HG03060 (cell line): ENCODE data around the gene MAP3K1.
"Not testable (repeated sequence)": the region's sequence is repeated elsewhere in the genome, so short reads cannot be mapped to it uniquely, and the experiment has no call there.

Experiments used
- ATAC-seq: cut with Tn5 transposase; IDR thresholded peaks from one replicate; pipeline ENCODE4 v1.9.1; 2021; ENCODE audit warnings: low read depth, moderate number of reproducible peaks; ENCODE audit not compliant: unreplicated experiment

Gene MAP3K1

DNA sequence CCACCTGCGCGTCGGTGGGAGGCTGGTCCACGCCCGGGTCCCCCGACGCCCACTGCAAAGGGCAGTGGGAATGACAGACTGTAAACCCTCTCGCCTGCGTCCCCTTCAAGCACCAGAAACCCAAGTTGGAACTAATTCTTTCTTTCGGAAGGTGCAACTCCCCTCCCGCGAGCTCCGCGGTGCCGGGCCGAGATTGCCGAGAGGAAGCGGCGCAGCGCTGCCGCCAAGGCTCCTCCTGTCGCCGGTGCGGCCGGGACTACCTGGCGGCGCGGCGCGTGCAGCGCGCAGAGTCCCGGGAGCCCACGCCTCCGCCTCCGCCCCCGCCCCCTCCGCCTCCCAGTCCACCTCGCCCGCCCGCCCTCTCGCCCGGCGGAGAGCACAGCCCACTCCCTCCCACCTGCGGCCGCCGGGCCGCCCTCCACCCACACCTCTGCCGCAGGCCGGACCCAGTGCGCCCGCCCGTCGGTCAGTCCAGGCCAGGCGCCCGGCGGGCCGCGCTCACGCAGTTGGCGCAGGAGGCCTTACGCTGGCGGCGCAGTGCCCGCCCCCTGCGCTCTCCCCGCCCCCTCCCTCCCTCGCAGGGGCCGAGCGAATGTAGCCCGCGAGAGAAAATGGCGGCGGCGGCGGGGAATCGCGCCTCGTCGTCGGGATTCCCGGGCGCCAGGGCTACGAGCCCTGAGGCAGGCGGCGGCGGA is at the start of gene MAP3K1:
TSS of gene MAP3K1 (plus strand) at position 587 of the 695 bp plus-strand sequence. CDS start at position 612, 25 bp downstream.
- no peak for ATAC-seq

DNA sequence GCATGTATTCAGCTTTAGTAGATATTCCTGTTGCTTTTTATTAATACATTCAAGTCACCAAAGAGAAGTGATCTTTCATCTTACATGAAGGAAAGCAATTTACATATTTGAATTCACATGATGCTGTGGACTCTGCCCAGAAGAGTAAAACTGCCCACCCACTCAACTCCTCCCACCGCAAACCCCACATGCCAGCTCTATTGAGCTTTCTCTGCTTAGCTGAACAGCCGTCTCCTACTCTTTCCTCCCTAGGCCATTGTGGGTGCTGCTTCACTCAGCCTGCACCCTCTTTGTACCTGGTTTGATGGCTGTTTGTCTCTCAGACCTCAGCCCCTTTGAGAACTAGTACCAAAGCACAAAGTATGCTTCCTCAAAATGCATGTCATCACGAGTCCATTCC is 48.4 kb upstream of the MAP3K1 start:
- no peak for ATAC-seq

DNA sequence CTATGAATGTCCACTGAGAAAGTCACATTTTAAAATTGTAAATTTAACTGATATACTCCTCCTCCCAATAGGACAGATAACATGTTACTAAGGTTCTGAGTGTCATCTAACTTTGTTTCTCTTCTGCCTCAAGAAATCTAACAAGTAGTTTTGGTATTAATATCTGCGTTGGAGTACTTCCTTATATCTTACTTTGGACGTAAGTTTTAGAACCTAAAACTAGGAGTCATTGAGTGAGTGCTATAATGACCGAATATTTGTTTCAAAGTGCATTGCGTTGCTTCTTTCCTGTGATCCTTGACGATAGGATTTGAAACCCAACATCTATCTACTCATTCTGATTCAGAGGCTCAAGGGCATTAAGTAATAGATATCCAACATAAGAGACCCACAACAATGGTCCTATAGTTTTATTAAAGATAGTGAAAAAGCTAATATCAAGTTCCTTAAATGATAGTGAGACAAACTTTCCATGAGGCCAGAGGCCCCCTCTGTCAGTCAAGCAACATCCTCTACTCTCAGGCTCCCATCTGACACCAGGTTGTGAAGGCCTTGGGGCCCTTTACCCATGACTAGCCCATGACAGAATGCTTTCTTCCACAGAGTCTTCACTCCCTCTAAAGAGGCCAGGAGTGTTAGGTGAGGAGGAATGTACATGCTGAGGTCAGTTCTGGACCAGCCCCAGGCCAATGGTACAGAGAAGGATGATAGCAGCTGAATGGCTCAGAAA is 45.3 kb upstream of the MAP3K1 start:
- no peak for ATAC-seq

DNA sequence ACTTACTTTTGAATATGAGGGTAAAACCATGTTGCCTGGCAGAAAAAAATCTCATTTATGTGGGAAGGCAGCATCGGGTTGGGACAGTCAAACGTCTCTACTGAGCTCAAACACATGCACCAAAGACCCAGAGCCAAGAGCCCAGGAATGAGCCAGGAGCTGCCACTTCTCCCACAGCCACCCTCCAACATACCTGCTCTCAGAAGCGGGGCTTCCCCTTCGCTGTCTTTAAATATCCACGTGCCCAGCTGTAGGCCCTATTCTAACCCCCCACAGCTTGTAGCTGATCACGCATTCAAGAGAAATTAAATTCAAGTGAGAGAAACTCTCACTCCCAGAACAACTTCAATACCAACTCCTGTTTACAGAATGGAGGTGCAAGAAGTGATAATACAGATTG is 42.6 kb upstream of the MAP3K1 start:
- no peak for ATAC-seq

DNA sequence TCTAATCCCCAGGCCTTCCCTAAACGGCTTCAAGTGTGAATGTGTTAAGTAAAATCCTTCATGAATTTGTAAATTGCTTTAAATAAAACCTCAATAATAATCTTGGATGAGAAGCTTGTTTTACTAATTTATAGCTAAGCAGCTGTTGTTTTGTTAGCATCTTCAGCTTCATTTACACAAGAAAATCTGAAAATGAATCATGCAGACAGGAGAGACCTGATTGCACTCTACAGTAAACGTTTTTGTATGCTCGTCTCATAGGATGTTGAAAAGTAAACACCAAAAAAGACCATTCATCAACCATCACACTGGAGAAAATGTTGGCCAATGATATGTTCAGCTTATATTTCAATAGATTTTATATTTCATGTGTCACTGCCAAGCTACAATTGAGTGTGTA is 40.4 kb upstream of the MAP3K1 start:
- no peak for ATAC-seq

DNA sequence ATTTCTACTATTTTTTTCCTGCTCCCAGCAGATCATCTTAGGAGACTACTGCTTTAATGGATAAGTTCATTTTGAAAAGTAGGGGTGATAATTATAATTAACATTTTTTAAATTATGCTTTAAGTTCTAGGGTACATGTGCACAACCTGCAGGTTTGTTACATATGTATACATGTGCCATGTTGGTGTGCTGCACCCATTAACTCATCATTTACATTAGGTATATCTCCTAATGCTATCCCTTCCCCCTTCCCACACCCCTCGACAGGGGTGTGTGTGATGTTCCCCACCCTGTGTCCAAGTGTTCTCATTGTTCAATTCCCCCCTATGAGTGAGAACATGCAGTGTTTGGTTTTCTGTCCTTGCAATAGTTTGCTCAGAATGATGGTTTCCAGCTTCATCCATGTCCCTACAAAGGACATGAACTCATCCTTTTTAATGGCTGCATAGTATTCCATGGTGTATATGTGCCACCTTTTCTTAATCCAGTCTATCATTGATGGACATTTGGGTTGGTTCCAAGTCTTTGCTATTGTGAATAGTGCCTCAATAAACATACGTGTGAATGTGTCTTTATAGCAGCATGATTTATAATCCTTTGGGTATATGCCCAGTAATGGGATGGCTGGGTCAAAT is 39.0 kb upstream of the MAP3K1 start:
- ATAC-seq = not testable (repeated sequence)

DNA sequence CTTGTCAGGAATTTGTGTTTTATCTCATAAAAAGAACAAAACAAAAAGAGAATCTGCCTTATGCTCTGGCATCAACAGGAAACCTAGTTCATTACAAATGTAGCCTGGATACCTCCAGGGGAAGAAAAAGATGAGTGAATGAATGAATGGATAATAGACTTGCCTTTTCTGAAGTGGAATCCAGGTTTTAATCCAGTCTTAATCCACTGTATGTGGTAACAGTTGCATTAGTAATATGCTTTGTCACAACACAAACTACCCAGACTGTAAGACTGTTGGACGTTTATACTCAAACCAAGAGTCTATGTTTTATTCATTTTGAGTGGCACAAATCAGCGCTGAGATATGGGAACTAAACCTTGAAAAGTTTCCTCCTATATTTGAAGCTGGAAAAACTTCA is 32.1 kb upstream of the MAP3K1 start:
- ATAC-seq = no peak

DNA sequence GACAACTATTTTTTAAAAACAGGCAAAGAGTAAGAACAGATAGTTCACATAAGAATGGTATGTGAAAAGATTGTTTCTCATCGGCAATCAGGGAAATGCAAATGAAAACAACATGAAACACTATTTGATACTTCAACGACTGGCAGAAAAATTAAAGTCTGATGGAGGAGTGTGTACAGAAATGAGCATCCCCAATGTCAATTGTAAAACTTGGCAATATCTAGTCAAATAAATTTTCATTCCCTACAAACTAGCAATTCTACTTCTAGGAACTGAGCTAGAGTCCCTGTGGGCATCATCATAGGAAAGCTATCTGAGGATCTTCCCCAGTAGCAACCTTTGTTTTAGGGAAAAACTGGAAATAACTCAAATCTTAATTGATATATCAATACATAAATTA is 29.0 kb upstream of the MAP3K1 start:
- no peak for ATAC-seq

DNA sequence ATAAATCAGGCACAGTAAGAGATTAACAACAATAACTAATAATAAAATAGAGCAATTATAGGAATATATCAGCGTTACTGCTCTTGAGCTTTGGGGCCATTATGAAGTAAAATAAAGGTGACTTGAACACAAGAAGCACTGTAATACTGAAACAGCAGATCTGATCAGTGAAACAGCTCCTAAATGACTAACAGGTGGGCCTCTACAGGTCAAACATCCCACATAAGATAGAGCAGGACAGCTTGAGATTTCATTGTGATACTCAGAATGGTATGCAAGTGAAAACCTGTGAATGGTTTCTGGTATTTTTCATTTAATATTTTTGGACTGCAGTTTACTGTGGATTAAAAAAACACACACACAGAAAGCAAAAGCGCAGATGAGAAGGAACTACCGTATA is 24.0 kb upstream of the MAP3K1 start:
- ATAC-seq = no peak

DNA sequence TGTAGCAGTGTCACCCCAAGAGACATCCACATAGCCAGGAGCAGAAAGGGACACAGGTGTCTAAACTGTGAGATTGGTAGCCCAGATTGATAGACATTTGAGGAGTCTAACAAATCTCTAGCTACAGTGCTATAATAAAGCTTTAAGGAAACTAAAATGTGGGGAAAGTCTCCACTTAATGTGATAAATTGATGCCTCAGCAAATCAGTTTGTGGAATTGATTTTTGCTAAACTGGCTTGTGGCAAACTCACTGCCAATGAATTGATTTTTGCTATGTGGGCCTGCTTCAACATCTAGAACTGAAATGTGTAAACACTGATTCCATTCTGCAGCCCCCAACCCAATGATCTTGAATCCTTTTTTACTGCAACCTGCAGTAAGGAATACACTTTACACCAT is 16.8 kb upstream of the MAP3K1 start:
- no peak for ATAC-seq

DNA sequence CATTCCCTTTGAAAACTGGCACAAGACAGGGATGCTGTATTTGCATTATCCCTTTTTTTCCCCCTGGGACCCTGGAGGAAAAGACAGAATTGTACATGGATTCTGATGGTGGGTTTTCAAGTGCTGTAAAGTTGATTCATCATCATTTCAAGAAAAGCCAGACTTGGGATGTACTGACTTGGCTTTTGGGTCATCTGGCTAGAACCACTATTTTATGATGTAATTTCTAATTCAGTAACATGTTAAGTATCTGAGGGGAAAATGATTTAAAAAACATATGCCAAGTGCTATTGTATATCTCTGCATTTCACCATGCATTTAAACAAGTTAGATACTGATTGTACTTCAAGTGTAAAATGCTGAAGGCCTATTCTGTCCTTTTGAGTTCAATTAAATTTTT is 15.2 kb upstream of the MAP3K1 start:
- no peak for ATAC-seq

DNA sequence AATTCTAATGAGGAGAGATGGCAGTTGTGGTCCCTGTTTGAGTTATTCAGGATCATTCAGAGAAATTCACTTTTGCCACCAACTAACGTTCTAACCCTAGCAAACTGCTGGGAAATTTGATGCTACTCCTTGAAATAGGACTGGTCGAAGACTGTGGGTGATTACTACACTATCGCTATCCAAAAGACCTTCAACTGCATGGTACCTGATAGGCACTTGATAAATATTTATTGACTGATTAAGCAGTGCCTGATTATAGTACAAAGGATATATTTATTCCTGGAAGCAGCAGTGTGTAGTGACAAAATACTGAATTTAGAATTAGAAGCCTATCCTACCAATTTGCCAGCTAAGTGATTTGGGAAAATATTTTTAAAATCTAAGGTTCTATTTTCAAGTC is 14.1 kb upstream of the MAP3K1 start:
- ATAC-seq = no peak

DNA sequence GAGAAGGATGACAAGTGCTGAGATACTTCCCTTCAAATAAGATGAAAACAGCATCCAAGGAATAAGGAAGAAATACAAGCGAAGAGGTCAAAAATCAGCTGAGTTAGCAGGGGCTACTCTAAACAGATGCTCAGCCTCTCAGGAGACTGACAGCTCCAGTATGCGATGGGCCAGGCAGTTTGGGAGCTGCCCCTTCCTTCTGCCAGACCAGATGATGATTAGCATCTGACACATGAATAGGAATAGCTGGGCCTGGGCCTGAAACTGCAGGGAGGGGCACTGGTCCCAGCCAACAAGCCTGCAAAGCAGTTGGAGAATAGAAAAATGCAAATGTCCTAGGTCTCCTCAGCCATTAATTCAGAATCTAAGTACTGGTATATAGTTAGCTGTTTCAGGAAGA is 13.1 kb upstream of the MAP3K1 start:
- no peak for ATAC-seq

DNA sequence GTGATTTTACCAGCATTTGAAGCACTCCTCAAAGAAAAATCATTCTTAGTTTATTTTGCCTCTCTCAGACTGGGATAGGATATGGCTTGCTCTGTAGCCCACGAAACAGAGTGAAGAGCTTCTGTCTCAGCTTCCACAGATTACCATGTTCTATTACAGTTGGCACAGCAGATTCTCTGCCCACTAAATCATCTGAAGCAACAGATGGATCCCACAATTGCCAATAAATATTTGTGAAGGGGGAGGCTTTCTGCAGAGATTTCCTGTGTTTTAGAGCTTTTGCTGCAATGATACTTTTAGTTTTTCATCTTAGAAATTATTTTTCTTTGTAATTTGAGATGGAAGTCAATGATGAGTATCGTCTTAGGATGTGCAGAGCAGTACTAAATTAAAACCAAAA is 12.3 kb upstream of the MAP3K1 start:
- ATAC-seq = no peak

DNA sequence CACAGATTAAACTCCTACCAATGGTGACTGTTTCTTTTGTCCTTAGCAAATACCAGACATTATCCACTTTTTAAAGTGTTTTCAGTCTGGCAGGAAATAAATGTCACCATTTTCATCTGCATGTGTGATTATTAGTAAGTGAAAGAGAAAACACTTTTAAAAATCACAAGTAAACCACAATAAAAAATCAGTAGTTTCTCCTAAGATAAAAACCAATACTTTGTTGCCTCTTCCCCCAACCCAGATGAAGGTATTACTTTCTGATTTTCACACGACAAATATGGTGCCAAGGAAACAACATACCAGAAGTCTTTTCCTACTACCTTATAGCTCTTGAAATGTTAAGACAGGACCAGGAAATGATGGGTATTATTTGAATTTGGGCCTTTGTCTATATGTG is 11.5 kb upstream of the MAP3K1 start:
- ATAC-seq = no peak

DNA sequence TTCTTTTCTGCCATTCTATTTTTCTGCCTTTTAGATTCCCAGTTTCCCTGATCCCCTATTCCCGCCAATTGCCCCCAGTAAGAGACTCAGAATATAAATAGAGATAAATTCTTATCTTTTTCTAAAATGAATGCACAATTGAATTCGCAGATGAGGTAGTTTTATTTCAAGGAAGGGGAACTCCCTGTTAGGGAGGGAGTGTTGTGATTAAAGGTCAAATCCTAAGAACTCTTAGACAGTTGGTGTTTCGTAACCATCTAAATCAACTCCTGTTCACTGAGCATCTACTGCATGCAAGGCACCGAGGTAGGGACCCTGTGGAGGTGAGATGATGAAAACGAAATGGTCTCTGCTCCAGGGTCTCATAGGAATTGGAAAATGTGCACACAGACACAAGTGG is 7.7 kb upstream of the MAP3K1 start:
- ATAC-seq = no peak

DNA sequence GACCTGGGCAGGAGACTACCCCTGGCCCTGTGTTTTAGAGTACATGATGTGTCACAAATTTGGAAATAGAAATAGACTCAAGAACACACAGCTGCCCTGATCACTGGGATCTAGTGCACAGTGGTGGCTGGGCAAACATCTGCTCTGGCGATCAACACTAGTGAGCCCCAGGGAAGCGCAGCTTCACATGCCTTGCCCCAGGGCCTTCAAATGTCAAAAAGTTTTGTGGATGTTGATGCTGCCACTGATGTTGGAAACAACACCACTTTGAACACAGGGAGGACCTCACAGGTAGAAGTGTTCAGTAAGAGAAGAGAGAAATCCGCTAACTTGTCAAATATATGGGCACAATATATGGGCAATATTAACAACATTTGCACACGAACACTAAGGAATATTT is 7.1 kb upstream of the MAP3K1 start:
- ATAC-seq = no peak

DNA sequence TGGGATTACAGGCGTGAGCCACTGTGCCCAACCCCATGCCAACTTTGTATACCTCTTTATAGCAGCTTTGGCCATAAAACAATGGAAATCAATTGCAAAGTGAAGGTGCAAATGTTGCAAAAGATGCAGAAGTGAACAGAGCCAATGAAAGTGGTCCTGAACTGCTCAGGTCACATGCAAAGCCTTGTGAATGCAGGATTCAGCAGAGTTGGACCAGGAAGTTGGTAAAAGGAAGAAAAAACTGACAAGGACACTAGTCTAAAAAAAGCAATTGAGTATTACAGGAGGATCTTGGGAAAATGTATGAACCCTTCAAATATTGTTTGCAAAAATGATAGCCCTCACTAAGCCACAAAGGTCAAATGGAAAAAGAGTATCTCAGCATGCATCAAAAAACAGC is 4.5 kb upstream of the MAP3K1 start:
- no peak for ATAC-seq

DNA sequence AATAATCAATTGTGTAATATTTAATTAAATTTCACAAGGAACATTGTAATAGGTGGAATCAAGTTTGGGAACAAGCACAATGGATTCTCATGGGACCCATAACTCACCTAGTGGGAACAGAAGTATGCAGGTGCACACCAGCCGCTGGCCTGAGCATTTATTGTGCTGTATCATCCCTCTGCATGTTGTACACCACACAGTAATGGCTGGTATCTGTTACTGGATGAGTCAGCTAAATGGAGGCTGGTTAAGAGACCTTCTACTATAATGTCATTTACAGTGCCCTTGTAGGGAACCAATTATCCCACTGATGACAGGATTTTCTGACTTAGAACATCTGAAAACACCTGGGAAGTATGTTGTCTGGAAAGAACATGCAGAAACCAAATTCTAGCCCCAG is 3.2 kb upstream of the MAP3K1 start:
- no peak for ATAC-seq

DNA sequence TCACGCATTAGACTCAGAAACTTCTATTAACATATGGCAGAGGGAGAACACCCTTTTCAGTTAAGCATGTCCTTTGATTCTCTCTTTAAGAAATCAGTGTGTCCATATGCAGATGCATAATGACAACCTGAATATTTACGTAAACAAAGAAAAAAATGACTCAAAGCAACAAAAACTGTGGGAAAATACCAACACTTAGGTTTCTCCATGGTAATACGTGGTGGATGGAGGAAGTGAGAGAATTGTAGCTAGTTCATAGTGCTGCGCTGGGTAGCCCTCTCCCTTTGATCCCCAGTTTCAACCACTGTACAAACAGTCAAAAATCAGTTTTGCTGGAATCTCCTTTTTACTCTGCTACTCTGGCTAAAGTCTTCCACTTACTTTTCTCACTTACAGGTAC is 2.0 kb upstream of the MAP3K1 start:
- no peak for ATAC-seq

DNA sequence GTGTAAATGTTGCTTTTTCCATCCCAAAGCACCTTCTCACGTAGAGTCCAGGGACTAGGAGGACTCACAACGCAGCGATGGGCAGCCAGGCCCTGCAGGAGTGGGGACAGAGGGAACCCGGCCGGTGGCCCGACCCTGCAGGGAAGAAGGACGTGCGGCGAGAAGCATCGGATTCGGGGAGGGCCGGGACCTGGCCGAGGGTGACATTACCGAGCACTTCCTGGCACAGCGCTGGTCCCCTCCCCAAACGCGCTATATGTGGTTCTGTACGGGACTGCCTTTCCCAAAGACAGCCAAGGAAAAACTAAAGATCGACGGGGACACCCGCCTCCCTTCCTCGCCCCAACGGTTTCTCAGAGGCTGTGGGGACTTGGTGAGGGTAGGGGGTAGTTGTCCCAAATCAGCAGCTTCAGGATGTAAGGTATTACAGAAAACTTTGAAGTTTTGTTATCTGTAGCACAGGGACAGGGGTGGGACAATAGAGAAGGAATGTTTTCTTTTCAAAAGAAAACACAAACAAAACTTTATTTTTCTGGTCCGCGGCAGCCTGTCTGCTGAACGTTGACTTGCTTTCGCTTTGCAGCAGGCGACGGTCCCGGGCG is 887 bp upstream of the MAP3K1 start:
- ATAC-seq = no peak
